ENCODE results near the gene RTL5.

The RTL5 gene

GRCh38 chrX:72146527-72146926 lies 14.8 kb upstream of the RTL5 start:
- TF ChIP-seq ZFX (IDR thresholded peaks at IDR 0.05; ENCODE audit: borderline replicate concordance) = no peak
- no peak for TF ChIP-seq CTCF (IDR thresholded peaks at IDR 0.05)
- H3K27ac ChIP-seq = no peak overlapping the region

GRCh38 chrX:72145181-72145580 lies 13.5 kb upstream of the RTL5 start:
- TF ChIP-seq CTCF (IDR thresholded peaks at IDR 0.05) (no peak), ZFX (IDR thresholded peaks at IDR 0.05; ENCODE audit: borderline replicate concordance) (no peak)

GRCh38 chrX:72143609-72143907 lies 11.8 kb upstream of the RTL5 start:
- H3K27ac ChIP-seq = no peak overlapping the region
- TF ChIP-seq CTCF (IDR thresholded peaks at IDR 0.05) (no peak), ZFX (IDR thresholded peaks at IDR 0.05; ENCODE audit: borderline replicate concordance) (no peak)

More at GRCh38 chrX:72145181-72145580, 13.5 kb upstream of the RTL5 start:
- H3K27ac ChIP-seq = no peak overlapping the region

- no peak overlapping the region for H3K27ac ChIP-seq
- TF ChIP-seq ZFX (IDR thresholded peaks at IDR 0.05; ENCODE audit: borderline replicate concordance) (no peak), CTCF (IDR thresholded peaks at IDR 0.05) (no peak)
These were observed 11.3 kb upstream of the RTL5 start for GRCh38 chrX:72142794-72143608.

- TF ChIP-seq ZFX (IDR thresholded peaks at IDR 0.05; ENCODE audit: borderline replicate concordance) = no peak
- TF ChIP-seq CTCF (IDR thresholded peaks at IDR 0.05) = no peak
- no peak overlapping the region for H3K27ac ChIP-seq
These were observed 10.5 kb upstream of the RTL5 start for GRCh38 chrX:72142094-72142793.

GRCh38 chrX:72141372-72142004 lies 9.8 kb upstream of the RTL5 start:
- TF ChIP-seq CTCF (IDR thresholded peaks at IDR 0.05) = no peak
- no peak overlapping the region for H3K27ac ChIP-seq

GRCh38 chrX:72139538-72139937 lies 7.8 kb upstream of the RTL5 start:
- TF ChIP-seq ZFX (IDR thresholded peaks at IDR 0.05; ENCODE audit: borderline replicate concordance) (no peak), CTCF (IDR thresholded peaks at IDR 0.05) (no peak)
- no peak overlapping the region for H3K27ac ChIP-seq
